NCI-H187 treated with DMSO at 0.1 percent for 48 hours (cell line): ENCODE measurements around the gene DLG1.

Source experiments
- DNase-seq: peaks from one replicate; lab custom pipeline; 2025; lab: John Stamatoyannopoulos, UW

Gene DLG1

GRCh38 chr3:197014942-197015575 lies 283.4 kb downstream of the DLG1 start:
- DNase-seq, result no peak

DNA sequence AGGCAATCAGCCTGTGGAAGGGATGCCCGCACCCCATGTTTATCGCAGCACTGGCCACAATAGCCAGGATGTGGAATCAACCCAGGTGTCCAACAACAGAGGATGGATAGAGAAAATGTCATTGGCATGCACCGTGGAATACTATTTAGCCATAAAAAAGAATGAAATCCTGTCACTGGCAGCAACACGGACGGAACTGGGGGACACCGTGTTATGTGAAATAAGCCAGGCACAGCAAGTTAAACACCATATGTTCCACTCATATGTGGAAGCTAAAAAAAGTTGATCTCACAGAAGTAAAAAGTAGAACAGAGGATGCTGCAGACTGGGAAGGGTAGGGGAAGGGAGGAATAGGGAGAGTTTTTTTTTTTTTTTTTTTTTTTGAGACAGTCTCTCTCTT lies 284.4 kb downstream of the DLG1 start:
- no peak for DNase-seq

DNA sequence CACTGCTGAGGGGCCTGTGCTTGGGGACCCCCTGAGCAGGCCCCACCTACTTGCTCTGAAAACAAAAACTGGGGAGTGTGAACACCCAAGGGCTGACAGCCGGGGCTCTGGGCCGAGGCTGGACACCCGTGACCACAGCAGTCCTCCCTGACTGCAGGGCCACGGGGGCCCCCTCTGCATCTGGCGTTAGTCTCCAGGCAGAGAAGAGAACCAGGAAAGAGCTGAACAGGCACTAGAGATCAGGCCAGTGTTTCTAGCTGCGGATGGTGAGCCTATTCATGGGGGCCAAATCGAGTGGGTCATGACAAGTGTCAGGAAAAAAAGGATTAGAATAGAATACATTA lies 285.9 kb downstream of the DLG1 start:
- no peak for DNase-seq

DNA sequence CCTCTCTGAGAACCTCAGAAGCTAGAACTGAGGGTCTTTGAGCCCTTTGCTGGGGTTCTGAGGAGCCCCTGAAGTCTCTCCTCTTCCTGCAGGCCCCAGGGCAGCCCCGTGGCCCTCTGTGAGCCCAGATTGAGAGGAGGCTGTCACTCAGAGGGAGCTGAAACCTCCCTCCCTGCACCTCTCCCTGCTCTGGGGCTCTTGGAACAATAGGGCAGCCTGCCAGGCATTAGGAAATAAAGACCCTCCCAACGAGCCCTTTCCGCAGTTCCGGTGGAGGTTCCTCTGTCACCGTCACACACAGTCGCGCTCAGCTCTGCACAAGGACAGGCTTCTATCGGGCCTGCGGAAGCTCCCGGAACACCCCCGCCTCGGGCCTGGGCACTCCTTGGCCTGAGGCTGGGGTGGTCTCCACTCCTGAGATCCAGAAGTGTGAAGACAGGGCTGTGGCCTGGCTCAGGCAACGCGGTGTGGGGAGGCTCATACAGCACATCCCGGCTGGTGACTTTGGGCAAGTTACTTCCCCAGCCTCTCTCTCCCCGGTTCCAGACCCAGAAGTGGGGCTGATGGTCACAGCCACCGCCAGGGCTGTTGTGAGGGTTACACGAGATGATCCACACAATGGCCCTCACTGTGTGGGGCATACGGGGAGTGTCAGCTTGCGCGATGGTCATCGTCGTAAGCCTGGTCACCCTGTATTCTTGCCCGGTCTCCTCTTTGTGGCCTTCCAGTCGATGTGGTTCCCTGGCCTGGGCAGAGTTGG lies 286.5 kb downstream of the DLG1 start:
- no peak for DNase-seq

GRCh38 chr3:197010556-197011351 lies 287.7 kb downstream of the DLG1 start:
- no peak for DNase-seq

- DNase-seq, result no peak
Observed at GRCh38 chr3:197009532-197010019, 288.8 kb downstream of the DLG1 start.

DNA sequence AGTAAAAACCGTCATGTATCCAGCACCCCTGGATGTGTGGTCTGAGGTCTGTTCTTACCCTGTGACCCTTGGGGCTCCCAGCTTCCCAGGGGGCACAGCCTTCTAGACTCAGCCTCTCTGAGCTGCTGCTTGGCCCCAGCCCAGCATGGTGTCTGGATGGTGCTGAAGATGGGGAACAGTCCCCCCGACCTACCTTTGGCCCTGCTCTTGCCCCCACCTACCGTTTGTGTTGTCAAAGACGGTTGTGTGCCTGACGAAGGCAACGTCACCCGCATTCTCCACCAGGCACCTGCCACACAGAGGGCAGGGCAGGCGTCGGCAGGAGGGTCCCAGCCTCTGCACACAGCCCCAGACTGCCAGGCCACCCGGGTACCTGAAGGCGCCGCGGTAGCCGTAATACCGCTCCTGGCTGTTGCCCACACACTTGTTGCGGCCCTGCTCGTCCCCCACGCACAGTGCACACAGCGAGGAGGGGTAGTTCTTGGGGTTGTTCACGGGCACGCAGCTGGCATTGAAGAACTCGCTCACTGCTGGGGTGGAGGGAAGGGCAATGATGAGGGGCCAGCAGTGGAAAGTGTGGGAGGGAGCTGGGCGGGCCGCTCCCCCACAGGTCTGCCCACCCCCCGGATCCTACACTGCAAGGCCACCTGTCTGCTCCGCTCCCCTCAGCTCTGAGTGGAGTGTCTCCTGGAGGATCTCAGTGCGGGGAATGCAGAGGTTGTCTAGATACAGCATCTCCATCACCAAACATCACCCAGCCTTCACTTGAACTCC lies 289.8 kb downstream of the DLG1 start:
- DNase-seq, result no peak

DNA sequence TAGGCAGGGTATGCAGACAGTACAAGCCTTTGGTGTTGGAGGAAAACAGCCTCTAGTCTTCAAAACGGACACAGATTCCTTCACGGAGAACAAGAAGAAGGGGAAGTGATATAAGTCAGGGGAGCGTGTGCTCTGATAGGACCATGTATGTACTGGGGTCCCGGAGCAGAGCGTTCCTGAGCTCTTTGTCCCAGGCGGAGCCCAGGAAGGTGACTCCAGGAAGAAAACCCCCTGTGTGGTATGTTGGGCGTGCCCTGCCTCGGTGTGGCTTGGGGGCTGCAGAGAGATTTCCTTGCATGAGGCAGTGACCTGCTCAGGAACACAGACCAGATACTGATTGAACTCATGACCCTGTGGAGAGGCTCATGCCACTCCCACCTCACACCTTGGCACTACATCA lies 290.5 kb downstream of the DLG1 start:
- DNase-seq, result no peak

DNA sequence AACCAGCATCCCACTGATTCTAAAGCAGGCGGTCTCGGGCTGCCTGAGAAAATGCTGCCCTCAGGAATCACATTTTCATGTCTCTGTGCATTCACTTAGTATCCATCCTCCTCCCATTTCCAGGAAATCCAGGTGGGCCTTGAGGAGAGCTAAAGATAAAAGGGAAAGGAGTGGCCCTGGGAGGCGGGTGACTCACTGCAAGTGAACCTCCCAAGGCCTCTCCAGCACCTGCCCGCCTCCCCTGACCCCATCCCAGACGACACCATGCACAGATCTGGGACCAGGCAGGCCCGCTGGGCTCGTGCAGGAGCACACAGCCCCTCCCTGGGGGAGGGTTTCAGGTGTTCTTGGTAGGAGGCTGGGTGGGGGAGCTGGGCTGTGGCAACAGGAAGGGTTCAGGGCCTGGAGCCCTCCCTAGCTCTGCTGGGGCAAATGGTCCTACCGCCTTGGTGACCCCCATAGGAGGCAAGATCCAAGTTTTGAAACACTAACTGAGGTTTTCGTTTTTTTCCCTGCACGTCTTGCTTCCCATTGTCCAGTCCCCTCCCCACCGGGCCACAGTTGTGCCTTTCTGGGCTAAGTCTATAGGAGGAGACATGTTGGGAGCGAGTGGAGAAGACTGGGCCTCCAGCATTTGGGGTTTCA lies 291.0 kb downstream of the DLG1 start:
- no peak for DNase-seq

DNA sequence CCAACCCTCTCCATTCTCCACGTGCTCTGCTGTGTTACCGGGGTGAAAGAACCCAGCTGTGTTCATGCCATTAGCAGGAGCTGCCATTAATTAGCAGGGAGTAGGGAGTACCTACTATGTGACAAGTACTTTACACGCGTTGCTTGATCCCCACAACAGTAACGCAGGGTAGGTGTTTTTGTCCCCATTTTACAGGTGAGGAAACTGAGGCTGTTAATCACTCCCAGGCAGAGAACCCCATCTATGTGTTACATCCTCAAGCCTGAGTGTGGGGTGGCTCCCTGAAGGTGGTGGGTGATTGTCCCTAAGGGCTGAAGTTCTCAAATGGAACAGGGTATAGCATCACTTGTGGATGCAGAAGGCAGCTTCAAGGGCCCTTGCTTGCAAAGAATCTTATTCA lies 291.6 kb downstream of the DLG1 start:
- no peak for DNase-seq

- no peak for DNase-seq
Observed at GRCh38 chr3:197006446-197006845, 292.0 kb downstream of the DLG1 start.

GRCh38 chr3:197003461-197004385 lies 294.7 kb downstream of the DLG1 start:
- DNase-seq, result no peak

GRCh38 chr3:197002701-197003454 lies 295.5 kb downstream of the DLG1 start:
- no peak for DNase-seq

DNA sequence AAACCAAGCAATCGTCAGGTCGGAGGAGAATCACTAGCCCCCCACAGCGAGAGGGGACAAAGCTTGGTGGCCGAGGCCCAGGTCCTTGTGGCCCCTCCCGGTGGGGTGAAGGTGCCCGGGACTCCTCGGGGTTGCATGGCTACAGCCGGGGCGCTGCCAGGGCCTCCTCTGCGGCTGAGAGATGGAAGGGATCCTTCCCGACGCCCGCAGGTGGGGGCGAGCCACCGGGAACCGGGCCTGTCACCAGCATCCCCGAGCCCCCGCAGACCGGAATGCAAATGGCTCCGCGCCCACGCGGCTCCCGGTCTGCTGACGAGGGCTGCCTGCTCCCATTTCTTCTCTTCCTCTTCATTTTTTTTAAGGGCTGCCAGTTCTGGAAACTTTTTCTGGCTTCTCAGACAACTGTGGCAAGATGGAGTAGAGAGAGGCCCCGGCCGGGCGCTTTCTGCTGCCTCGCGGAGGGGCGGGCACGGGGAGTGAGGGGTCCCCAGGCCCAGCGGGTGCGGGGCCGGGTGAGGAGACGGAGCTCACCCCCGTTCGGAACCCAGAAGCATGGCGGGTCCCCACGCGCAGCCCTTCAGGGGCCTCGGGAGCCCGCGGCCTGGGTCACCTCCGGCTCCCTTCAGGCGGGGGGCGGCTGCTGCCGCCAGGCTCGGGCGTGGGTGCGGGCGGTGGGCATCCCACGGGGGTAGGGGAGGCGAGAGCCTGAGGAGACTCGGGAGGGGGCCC lies 296.3 kb downstream of the DLG1 start:
- DNase-seq, result no peak

DNA sequence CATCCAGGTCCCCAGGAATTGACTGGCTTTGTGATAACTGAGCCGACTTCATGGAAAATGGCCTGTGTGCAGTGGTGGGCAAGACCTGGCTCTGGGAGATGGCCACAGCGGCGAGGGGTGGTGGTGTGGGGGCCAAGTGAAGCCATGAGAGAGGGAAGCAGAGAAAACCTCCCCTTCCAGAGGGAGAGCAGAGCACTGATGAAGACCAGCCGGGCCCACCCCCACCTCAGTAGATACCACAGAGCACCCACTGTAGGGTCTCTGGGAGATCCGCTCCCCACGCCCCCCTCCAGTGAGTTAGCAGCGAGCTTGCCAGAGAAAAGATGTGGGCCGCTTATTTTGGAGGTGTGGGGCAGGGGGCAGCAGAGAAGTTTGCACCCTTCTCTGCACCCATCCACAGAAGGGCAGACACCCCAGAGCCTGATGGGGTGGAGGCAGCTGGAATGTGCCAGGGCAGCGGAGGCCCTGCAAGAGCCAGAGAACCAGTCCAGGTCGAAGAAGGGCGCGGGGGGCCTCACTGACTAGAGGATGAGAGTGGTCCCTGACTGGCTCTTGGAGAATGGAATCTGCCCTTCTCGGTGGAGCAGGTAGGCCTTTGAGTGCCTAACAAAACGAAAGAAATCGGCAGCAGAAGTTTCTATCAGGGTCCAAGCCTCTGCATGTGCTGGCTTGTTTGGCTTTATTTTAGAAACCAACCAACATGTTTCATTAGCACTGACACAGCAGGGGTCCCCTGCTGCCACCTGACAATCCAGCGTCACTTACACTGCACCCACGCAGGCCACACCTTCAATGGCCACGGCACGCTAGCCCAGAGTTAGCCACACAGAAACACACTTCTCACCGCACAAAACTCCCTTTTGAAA lies 297.1 kb downstream of the DLG1 start:
- no peak for DNase-seq

DNA sequence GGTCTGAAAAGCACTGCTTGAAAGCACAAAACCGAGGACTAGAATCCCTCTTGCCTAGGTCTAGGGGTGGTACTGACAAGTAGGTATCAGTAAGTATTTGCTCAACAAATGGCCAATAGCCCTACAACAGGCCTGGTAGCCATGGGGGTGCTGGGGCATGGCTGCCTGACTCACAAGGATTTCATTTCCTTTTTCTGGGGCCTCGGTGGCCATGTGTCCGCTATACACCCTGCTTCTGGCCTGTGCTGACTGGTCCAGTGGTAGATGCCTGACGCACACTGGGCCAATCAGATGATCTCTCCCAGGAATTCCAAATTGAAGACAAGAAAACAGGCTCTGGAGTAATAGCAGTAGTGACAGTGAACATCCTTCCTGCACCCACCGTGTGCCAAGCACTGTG lies 298.2 kb downstream of the DLG1 start:
- no peak for DNase-seq

- DNase-seq, result no peak
Observed at GRCh38 chr3:196998966-196999760, 299.2 kb downstream of the DLG1 start.
